ENCODE results near the gene NELL1. TPM values are rescaled to one million over a fixed set of nuclear protein-coding genes. Genes with fewer than 3 reads are reported as not detected.

The NELL1 gene
- total RNA-seq, 1 experiment from 2014 or later, result not detected

DNA sequence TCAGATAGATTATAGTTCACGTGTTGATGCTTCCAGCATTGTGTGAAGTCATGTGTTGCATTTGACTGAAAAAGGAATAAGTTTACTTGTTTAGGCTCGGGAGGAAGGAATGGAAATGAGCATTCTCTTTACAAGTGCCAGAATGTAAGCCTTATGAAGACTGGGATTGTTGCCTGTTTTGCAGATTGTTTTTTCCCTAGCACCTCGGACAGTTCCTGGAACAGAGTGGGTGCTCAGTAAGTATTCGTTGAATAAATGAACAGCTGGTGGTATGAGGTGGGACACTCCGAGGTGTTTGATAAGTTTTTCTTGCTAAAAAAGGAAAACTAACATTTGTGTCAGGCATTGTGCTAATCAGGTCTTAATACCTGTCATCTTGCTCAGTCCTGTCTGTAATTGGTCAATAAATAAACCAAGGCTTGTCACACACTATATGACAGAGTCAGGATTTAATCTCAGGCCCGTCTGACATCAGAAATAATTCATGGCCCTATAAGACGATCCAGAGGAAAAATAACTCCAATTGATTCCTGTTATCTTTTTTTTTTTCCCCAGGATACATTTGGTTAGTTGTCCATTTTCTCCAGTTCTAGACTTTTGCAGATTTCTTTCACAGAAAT is 304.7 kb downstream of the NELL1 start:
- H3K79me2 ChIP-seq (ENCODE audit: low read length), result no peaks in the 10 kb centered on the region
- no peak overlapping the region for H3K27ac ChIP-seq (ENCODE audit: low read length)
- intact Hi-C loops (cut with micrococcal nuclease), result no loop called here
- ChIA-PET CTCF (no interaction called here), POLR2A (ENCODE audit: unreplicated experiment) (interaction anchor here (0.6 kb wide), 1 partner anchor 14 kb away, joined by 4 read pairs; no protein-coding TSS in a partner anchor)
- DNase-seq (no peak), ATAC-seq (no peak)
- H3K4me2 ChIP-seq (ENCODE audit: low read length), result no peak overlapping the region
- no peaks in the 10 kb centered on the region for H3K27me3 ChIP-seq (ENCODE audit: low read length)
- H3K9me2 ChIP-seq (replicated peaks; ENCODE audit: low read length), result no peaks in the 10 kb centered on the region
- H4K20me1 ChIP-seq (ENCODE audit: low read length), result no peaks in the 10 kb centered on the region
- no TSS peak for BruUV-seq (replicated peaks)
- no peaks in the 10 kb centered on the region for H3F3A ChIP-seq (ENCODE audit: low read length, unreplicated experiment)
- H2AFZ ChIP-seq (ENCODE audit: low read length), result no peak overlapping the region
- no peaks in the 10 kb centered on the region for H3K36me3 ChIP-seq (ENCODE audit: low read depth, low read length)
- TF ChIP-seq, protein P1, sequence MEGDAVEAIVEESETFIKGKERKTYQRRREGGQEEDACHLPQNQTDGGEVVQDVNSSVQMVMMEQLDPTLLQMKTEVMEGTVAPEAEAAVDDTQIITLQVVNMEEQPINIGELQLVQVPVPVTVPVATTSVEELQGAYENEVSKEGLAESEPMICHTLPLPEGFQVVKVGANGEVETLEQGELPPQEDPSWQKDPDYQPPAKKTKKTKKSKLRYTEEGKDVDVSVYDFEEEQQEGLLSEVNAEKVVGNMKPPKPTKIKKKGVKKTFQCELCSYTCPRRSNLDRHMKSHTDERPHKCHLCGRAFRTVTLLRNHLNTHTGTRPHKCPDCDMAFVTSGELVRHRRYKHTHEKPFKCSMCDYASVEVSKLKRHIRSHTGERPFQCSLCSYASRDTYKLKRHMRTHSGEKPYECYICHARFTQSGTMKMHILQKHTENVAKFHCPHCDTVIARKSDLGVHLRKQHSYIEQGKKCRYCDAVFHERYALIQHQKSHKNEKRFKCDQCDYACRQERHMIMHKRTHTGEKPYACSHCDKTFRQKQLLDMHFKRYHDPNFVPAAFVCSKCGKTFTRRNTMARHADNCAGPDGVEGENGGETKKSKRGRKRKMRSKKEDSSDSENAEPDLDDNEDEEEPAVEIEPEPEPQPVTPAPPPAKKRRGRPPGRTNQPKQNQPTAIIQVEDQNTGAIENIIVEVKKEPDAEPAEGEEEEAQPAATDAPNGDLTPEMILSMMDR (conservative IDR thresholded peaks at IDR 0.05; ENCODE audit: low read depth, low read length), result no peak
- TF ChIP-seq EZH2 (IDR thresholded peaks at IDR 0.05; ENCODE audit: low read length, unreplicated experiment), result no peak
- TF ChIP-seq EZH2phosphoT487 (IDR thresholded peaks at IDR 0.05; ENCODE audit: borderline replicate concordance, low read length), result no peak
- no peaks in the 10 kb centered on the region for H3K4me1 ChIP-seq (ENCODE audit: insufficient read depth, low read length)
- 0 out of 2 replicates have a peak, but pooled peaks cover 5% of the 10 kb centered on the region for H3K9me3 ChIP-seq (ENCODE audit: low read length)
- no peak overlapping the region for H3K9ac ChIP-seq (ENCODE audit: low read length)
- no peak overlapping the region for H3K4me3 ChIP-seq (ENCODE audit: low read length)

DNA sequence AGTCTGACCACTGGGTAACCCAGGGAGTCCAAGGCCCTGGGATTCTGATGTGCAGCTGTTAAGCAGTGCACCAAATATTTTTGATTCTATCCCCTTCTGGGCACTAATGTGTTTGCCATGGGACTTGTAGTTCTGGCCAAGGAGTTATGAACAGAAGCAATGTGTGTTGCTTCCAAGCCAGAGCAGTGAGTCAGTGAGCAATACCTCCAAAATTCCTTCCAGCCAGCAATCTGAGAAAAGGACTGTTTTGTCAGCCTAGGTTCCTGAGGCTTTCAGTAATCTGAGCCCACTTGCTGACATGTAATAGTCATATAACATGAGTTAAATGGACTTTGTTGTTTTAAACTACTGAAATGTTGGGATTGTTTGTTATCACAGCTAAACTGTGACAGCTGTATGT is 311.4 kb downstream of the NELL1 start:
- DNase-seq, result no peak
- H3K4me1 ChIP-seq (ENCODE audit: insufficient read depth, low read length), result no peaks in the 10 kb centered on the region
- no peak overlapping the region for H3K27ac ChIP-seq (ENCODE audit: low read length)
- H4K20me1 ChIP-seq (ENCODE audit: low read length), result no peaks in the 10 kb centered on the region
- CTCF ChIA-PET, result no interaction called here
- BruUV-seq (replicated peaks), result no TSS peak
- no peak overlapping the region for H3K9ac ChIP-seq (ENCODE audit: low read length)
- peaks cover 4% of the 10 kb centered on the region; the same call in 1 of the 2 replicates for H3K9me3 ChIP-seq (ENCODE audit: low read length)
- H3K36me3 ChIP-seq (ENCODE audit: low read depth, low read length), result no peaks in the 10 kb centered on the region
- ATAC-seq, result no peak
- H3K4me3 ChIP-seq (ENCODE audit: low read length), result no peak overlapping the region
- TF ChIP-seq, protein P1 (conservative IDR thresholded peaks at IDR 0.05; ENCODE audit: low read depth, low read length), result no peak
- TF ChIP-seq EZH2 (IDR thresholded peaks at IDR 0.05; ENCODE audit: low read length, unreplicated experiment) (no peak), EZH2phosphoT487 (IDR thresholded peaks at IDR 0.05; ENCODE audit: borderline replicate concordance, low read length) (no peak)
- POLR2A ChIA-PET (ENCODE audit: unreplicated experiment), result no interaction called here
- no peaks in the 10 kb centered on the region for H3F3A ChIP-seq (ENCODE audit: low read length, unreplicated experiment)
- no peaks in the 10 kb centered on the region for H3K9me2 ChIP-seq (replicated peaks; ENCODE audit: low read length)
- H3K4me2 ChIP-seq (ENCODE audit: low read length), result no peak overlapping the region
- intact Hi-C loops (cut with micrococcal nuclease), result no loop called here
- H3K79me2 ChIP-seq (ENCODE audit: low read length), result no peaks in the 10 kb centered on the region
- H2AFZ ChIP-seq (ENCODE audit: low read length), result no peak overlapping the region
- H3K27me3 ChIP-seq (ENCODE audit: low read length), result no peaks in the 10 kb centered on the region

DNA sequence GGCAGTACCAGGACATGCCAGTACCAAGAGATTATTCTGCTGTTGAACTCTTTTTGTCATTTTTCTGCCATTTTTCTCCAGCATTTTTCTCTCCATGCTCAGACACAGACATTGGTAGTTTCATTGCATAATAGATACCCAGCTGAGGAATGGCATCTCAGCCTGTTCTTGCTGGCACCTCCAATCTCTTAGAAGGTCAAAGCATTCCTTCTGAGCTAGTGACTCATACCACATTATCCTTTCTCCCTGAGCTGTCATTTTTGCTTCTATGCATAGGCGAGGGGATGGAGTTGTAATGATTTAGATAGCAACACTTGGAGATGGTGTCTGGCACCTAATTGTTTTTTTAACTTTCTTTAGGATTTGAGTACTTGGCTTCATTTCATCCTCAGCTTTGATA is 321.1 kb downstream of the NELL1 start:
- H3K79me2 ChIP-seq (ENCODE audit: low read length), result no peaks in the 10 kb centered on the region
- POLR2A ChIA-PET (ENCODE audit: unreplicated experiment), result no interaction called here
- H2AFZ ChIP-seq (ENCODE audit: low read length), result no peak overlapping the region
- H3K36me3 ChIP-seq (ENCODE audit: low read depth, low read length), result no peaks in the 10 kb centered on the region
- no peaks in the 10 kb centered on the region for H3F3A ChIP-seq (ENCODE audit: low read length, unreplicated experiment)
- intact Hi-C loops (cut with micrococcal nuclease), result no loop called here
- no peaks in the 10 kb centered on the region for H3K9me3 ChIP-seq (ENCODE audit: low read length)
- H3K4me1 ChIP-seq (ENCODE audit: insufficient read depth, low read length), result no peaks in the 10 kb centered on the region
- TF ChIP-seq EZH2 (IDR thresholded peaks at IDR 0.05; ENCODE audit: low read length, unreplicated experiment), result no peak
- TF ChIP-seq EZH2phosphoT487 (IDR thresholded peaks at IDR 0.05; ENCODE audit: borderline replicate concordance, low read length), result no peak
- TF ChIP-seq, protein P1 (conservative IDR thresholded peaks at IDR 0.05; ENCODE audit: low read depth, low read length), result no peak
- H3K4me2 ChIP-seq (ENCODE audit: low read length), result no peak overlapping the region
- no peaks in the 10 kb centered on the region for H4K20me1 ChIP-seq (ENCODE audit: low read length)
- no peaks in the 10 kb centered on the region for H3K27me3 ChIP-seq (ENCODE audit: low read length)
- BruUV-seq (replicated peaks), result no TSS peak
- CTCF ChIA-PET, result no interaction called here
- no peak overlapping the region for H3K27ac ChIP-seq (ENCODE audit: low read length)
- no peak for ATAC-seq
- no peaks in the 10 kb centered on the region for H3K9me2 ChIP-seq (replicated peaks; ENCODE audit: low read length)
- H3K4me3 ChIP-seq (ENCODE audit: low read length), result no peak overlapping the region
- DNase-seq, result no peak
- no peak overlapping the region for H3K9ac ChIP-seq (ENCODE audit: low read length)
